Endothelial cell of umbilical vein (primary cell): Measurements from ENCODE around the gene GRM4. TPM values are rescaled to one million over a fixed set of nuclear protein-coding genes. Genes with fewer than 3 reads are reported as not detected.

Source experiments
- BruUV-seq: library from RNA; stranded (reverse); fragments of 400-500 nt; replicated peaks from 2 replicates; lab custom pipeline; 2021; lab: Mats Ljungman, UMichigan
- CTCF ChIA-PET: fragments of 300-600, 350-600 bp; sonication (Branson Sonifier 250); formaldehyde crosslinking; loops from one replicate; lab custom pipeline; 2021; ENCODE audit warnings: antibody characterized with exemption, inconsistent platforms; lab: Charles Lee
- POLR2A ChIA-PET: fragments of 300-600, 350-600 bp; sonication (Branson Sonifier 250); formaldehyde crosslinking; loops from one replicate; lab custom pipeline; 2021; ENCODE audit warnings: antibody characterized with exemption, inconsistent platforms; lab: Charles Lee
- DNase-seq: peaks from one replicate; pipeline ENCODE4 v3.0.0-alpha.2; 2011; ENCODE audit warnings: low read depth, low spot score
- FAIRE-seq: peaks from 2 replicates; lab custom pipeline; 2011; peaks lifted over from hg19 to GRCh38; lab: Jason Lieb, UNC
- H2AFZ ChIP-seq: 2 replicates; pipeline ENCODE4 v1.6.0; 2012; ENCODE audit warnings: low read depth, low read length, control low read depth, inconsistent platforms
- H3K27ac ChIP-seq: 2 replicates; pipeline ENCODE4 v1.5.1; 2011; ENCODE audit warnings: low read depth, mild to moderate bottlenecking, control low read depth, low read length, moderate library complexity; ENCODE audit not compliant: insufficient read depth
- H3K27me3 ChIP-seq, 2 experiments: 2 replicates each; pipeline versions ENCODE4 v1.6.0 to v1.6.1; 2011; ENCODE audit warnings: low read length in 2 of 2, mixed read lengths in 1 of 2; ENCODE audit not compliant: control insufficient read depth in 2 of 2, insufficient read depth in 2 of 2
- H3K36me3 ChIP-seq, 2 experiments: 2 replicates in 1 of 2; 3 replicates in 1 of 2; pipeline ENCODE4 v1.5.1; 2011; ENCODE audit warnings: low read length in 2 of 2, mild to moderate bottlenecking in 1 of 2, moderate library complexity in 1 of 2; ENCODE audit not compliant: control insufficient read depth in 2 of 2, insufficient read depth in 2 of 2; ENCODE audit errors: extremely low read depth in 1 of 2
- H3K4me1 ChIP-seq: 3 replicates; pipeline ENCODE4 v1.5.1; 2011; ENCODE audit warnings: mild to moderate bottlenecking, low read length; ENCODE audit not compliant: control insufficient read depth, insufficient read depth; ENCODE audit errors: extremely low read depth
- H3K4me2 ChIP-seq: 2 replicates; pipeline ENCODE4 v1.6.1; 2011; ENCODE audit warnings: low read length, control low read depth, mixed read lengths; ENCODE audit not compliant: insufficient read depth
- H3K4me3 ChIP-seq, 3 experiments: fragments of 200-600 bp in 1 of 3; sonication (generic), shearing (Covaris generic) in 1 of 3; replicated peaks in 1 of 3; 2 replicates each; pipeline ENCODE4 v1.5.1; 2011 to 2016; ENCODE audit warnings: control low read depth in 3 of 3, low read length in 3 of 3, mild to moderate bottlenecking in 2 of 3, inconsistent platforms in 1 of 3, low read depth in 1 of 3, moderate library complexity in 1 of 3; ENCODE audit not compliant: insufficient read depth in 1 of 3
- H3K79me2 ChIP-seq: 2 replicates; pipeline ENCODE4 v1.6.0; 2012; ENCODE audit warnings: low read length, inconsistent platforms; ENCODE audit not compliant: control insufficient read depth, insufficient read depth
- H3K9ac ChIP-seq: replicated peaks from 2 replicates; pipeline ENCODE3; 2011; ENCODE audit warnings: low read length, control low read depth; ENCODE audit not compliant: insufficient read depth; ENCODE audit errors: extremely low read depth
- H3K9me1 ChIP-seq: replicated peaks from 3 replicates; pipeline ENCODE4 v1.6.0; 2011; ENCODE audit warnings: mild to moderate bottlenecking, low read length; ENCODE audit not compliant: control insufficient read depth, insufficient read depth; ENCODE audit errors: extremely low read depth
- H3K9me3 ChIP-seq: replicated peaks from 2 replicates; pipeline ENCODE4 v1.5.1; 2012; ENCODE audit warnings: low read length, inconsistent platforms; ENCODE audit not compliant: control insufficient read depth, insufficient read depth
- H4K20me1 ChIP-seq: replicated peaks from 2 replicates; pipeline ENCODE3; 2011; ENCODE audit warnings: mild to moderate bottlenecking, low read length; ENCODE audit not compliant: control insufficient read depth, insufficient read depth; ENCODE audit errors: extremely low read depth
- EZH2 ChIP-seq: IDR thresholded peaks from 2 replicates; pipeline ENCODE4 v1.6.1; 2012; ENCODE audit warnings: borderline replicate concordance, low read depth, mild to moderate bottlenecking, moderate library complexity, low read length, inconsistent platforms; ENCODE audit not compliant: severe bottlenecking
- FOS ChIP-seq: IDR thresholded peaks from 2 replicates; pipeline ENCODE4 v1.6.1; 2011; ENCODE audit warnings: mild to moderate bottlenecking, low read length, moderate library complexity, borderline replicate concordance; ENCODE audit not compliant: insufficient read depth
- GATA2 ChIP-seq: IDR thresholded peaks from 2 replicates; pipeline ENCODE4 v1.7.0; 2011; ENCODE audit warnings: low read depth, mild to moderate bottlenecking, moderate library complexity, mixed read lengths, low read length; ENCODE audit not compliant: insufficient read length, insufficient read depth
- JUN ChIP-seq: IDR thresholded peaks from 2 replicates; pipeline ENCODE4 v1.6.1; 2011; ENCODE audit warnings: borderline replicate concordance, low read depth; ENCODE audit not compliant: insufficient read length, insufficient read depth
- MAX ChIP-seq: IDR thresholded peaks from 2 replicates; pipeline ENCODE4 v1.6.1; 2011; ENCODE audit not compliant: insufficient read depth, insufficient read length
- MYC ChIP-seq: IDR thresholded peaks from one replicate; pipeline ENCODE4 v1.6.1; 2011; ENCODE audit warnings: mild to moderate bottlenecking, low read depth, low read length
- POLR2A ChIP-seq: IDR thresholded peaks from 2 replicates; pipeline ENCODE4 v1.6.1; 2012; ENCODE audit warnings: low read depth, mild to moderate bottlenecking, control low read depth, low read length
- POLR2AphosphoS5 ChIP-seq: IDR thresholded peaks from 2 replicates; pipeline ENCODE4 v1.6.1; 2012; ENCODE audit warnings: low read depth, mild to moderate bottlenecking, control low read depth, low read length, moderate library complexity; ENCODE audit not compliant: insufficient read depth
- dilution Hi-C: fragments of 300-500 bp; cut with MboI; formaldehyde crosslinking; loops from one replicate; pipeline ENCODE4 v1.15.0; 2019; ENCODE audit warnings: low sequenced_read_pairs; ENCODE audit not compliant: extremely low pct_ligation_motif_present
- intact Hi-C: fragments of 100-400 bp; cut with micrococcal nuclease; formaldehyde crosslinking; loops from one replicate; pipeline ENCODE4 v1.10.0; 2022
- polyA plus RNA-seq, 4 experiments: library from polyadenylated mRNA; depleted of rRNA in 3 of 4; stranded (reverse) in 3 of 4; unstranded in 1 of 4; fragments of >200 nt; gene quantifications; 2 replicates each; pipeline versions ENCODE4 v1.2.1 to v1.2.3, GENCODE V29; 2011 to 2012; ENCODE audit warnings: missing spikeins in 1 of 4
- total RNA-seq: library from RNA; stranded (reverse); gene quantifications from 2 replicates; pipeline ENCODE4 v1.2.3, GENCODE V29; 2021
- TF ChIP-seq, protein P1 (sequence below), 2 donors: IDR thresholded peaks; 1 replicate in 1 of 2; 2 replicates in 1 of 2; pipeline ENCODE4 v1.5.1; 2011; ENCODE audit warnings: low read length in 2 of 2, mild to moderate bottlenecking in 2 of 2, moderate library complexity in 2 of 2, control low read depth in 1 of 2, inconsistent platforms in 1 of 2, low read depth in 1 of 2; ENCODE audit not compliant: insufficient read depth in 1 of 2; ENCODE audit errors: extremely low read depth in 1 of 2

GRM4 gene
- total and polyA plus RNA-seq, 2 donors (not counting 3 experiments of a cell fraction or from before 2014, with no cell fraction given), result 0.03 TPM; not detected in 1

- BruUV-seq, result no TSS peak
- ChIA-PET CTCF (interaction anchor here (0.5 to 2.3 kb wide), 5 partner anchors 8 to 292 kb away, joined by 3 to 11 read pairs (median 3); no protein-coding TSS in a partner anchor), POLR2A (no interaction called here)
- H3K4me1 ChIP-seq, result no peaks in the 10 kb centered on the region
- H3K27me3 ChIP-seq, result no peaks in the 10 kb centered on the region
- H3K9ac ChIP-seq, result no peak overlapping the region
- FAIRE-seq (no peak), DNase-seq (no peak)
- H3K36me3 ChIP-seq, result no peaks in the 10 kb centered on the region
- H3K4me2 ChIP-seq, result no peak overlapping the region
- dilution Hi-C loops, result no loop called here
- no peak overlapping the region for H3K4me3 ChIP-seq
- H3K9me1 ChIP-seq, result no peaks in the 10 kb centered on the region
- H2AFZ ChIP-seq, result no peak overlapping the region
- intact Hi-C loops, result loop anchor here (5.0 kb wide), 1 partner anchor 111 kb away; the partner anchor contains the start of gene GRM4
- TF ChIP-seq EZH2 (no peak), FOS (no peak), GATA2 (no peak), JUN (no peak), MAX (no peak), POLR2AphosphoS5 (no peak), MYC (no peak), POLR2A (no peak)
- TF ChIP-seq, protein P1, sequence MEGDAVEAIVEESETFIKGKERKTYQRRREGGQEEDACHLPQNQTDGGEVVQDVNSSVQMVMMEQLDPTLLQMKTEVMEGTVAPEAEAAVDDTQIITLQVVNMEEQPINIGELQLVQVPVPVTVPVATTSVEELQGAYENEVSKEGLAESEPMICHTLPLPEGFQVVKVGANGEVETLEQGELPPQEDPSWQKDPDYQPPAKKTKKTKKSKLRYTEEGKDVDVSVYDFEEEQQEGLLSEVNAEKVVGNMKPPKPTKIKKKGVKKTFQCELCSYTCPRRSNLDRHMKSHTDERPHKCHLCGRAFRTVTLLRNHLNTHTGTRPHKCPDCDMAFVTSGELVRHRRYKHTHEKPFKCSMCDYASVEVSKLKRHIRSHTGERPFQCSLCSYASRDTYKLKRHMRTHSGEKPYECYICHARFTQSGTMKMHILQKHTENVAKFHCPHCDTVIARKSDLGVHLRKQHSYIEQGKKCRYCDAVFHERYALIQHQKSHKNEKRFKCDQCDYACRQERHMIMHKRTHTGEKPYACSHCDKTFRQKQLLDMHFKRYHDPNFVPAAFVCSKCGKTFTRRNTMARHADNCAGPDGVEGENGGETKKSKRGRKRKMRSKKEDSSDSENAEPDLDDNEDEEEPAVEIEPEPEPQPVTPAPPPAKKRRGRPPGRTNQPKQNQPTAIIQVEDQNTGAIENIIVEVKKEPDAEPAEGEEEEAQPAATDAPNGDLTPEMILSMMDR (IDR thresholded peaks at IDR 0.05; ENCODE audit: extremely low read depth in 1 of 2, insufficient read depth in 1 of 2, low read depth in 1 of 2, low read length in 2 of 2), result no peak
- H3K9me3 ChIP-seq, result no peaks in the 10 kb centered on the region
- H3K79me2 ChIP-seq, result no peaks in the 10 kb centered on the region
- no peaks in the 10 kb centered on the region for H4K20me1 ChIP-seq
- H3K27ac ChIP-seq, result no peak overlapping the region
Observed at GRCh38 chr6:34035704-34036356, 110.1 kb downstream of the GRM4 start.
